HG03108 (cell line): ENCODE measurements around the gene LRRFIP1.
"Not testable (repeated sequence)": the region's sequence is repeated elsewhere in the genome, so short reads cannot be mapped to it uniquely, and the experiment has no call there.

Experiments used
- ATAC-seq: cut with Tn5 transposase; IDR thresholded peaks from one replicate; pipeline ENCODE4 v1.9.1; 2021; ENCODE audit warnings: moderate library complexity; ENCODE audit not compliant: unreplicated experiment

Gene LRRFIP1

DNA sequence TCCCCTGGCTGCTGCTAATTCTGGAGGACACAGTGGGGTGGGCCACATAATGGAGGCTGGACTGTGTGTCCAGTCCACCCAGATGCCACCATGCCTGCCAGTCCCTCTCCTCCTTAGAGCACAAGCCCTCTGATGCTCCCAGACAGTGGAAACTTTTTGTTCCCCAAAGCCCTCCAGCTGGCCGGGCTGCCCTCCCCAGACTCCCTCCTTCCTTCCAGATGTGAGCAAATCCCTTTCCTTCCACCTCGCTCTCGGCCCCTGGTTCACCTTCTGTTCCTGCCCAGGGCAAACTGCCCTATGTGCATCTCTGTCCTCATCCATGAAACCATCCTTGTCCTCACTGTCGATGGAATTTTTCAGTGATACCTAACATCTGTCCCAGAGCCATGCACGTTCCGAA is 33.9 kb downstream of the LRRFIP1 start:
- no peak for ATAC-seq

DNA sequence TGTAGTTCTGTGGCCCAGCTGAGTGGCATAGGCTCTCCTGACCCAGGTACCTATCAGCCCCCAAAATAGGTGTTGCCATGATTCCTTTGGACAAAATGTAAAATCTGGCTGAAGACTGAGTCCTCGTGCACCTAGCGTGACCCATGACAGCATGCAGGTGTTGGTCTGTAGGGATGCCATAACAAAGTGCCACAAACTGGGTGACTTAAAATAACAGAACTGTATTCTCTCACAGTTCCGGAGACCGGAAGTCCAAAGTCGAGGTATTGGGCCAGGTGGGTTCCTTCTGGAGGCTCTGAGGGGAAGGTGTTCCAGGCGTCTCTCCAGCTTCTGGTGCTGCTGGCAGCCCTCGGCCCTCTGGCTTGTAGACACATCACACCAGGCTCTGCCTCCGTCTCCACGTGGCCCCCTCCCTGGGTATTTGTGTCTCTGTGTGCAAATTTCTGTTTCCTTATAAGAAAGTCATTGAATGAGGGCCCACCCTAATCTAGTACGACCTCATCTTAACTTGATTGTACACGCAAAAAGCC is 34.5 kb downstream of the LRRFIP1 start:
- ATAC-seq, result no peak

DNA sequence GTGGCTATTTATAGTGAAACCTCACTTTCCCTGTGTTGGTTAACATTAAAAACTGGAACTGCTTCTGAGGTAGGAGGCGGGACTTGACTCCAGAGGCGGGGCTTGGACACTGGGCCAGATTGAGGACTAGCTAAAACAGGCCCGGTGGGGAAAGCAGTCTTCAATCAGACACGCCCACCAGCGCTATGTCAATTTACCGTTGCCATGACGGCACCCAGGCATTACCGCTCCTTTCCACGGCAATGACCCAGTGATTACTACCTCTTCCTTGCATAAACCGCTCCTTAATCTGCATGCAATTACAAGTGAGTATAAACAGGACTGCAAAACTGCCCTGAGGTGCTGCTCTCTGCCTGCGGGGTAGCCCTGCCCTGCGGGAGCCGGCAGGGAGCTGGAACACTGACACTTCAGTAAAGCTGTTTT is 35.3 kb downstream of the LRRFIP1 start:
- no peak for ATAC-seq

DNA sequence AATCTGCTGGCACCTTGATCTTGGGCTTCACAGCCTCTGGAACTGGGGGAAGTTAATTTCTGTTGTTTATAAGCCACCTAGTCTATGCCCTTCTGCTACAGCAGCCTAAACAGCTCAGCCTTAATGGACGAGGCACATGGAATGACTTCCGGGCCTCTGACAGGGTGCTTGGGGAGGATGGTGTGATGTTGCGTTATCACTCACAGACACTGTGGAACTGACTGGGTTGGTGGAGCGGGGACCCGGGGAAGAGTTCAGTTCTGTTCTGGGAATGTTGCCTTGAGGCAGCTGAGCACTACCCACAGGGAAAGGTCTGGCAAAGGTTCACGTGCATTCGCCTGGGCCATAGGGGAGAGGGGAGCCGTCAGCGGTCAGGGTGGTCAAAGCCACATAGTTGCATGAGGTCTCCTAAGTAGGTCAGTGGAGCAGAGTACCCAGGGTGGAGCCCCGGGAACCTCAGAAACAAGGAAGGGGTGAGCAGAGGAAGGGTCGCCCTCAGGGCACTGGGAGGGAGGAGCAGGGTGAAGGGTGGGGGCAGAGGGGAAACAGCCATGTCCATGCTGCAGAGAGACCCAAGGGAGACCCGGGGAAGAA is 36.2 kb downstream of the LRRFIP1 start:
- ATAC-seq, result no peak

DNA sequence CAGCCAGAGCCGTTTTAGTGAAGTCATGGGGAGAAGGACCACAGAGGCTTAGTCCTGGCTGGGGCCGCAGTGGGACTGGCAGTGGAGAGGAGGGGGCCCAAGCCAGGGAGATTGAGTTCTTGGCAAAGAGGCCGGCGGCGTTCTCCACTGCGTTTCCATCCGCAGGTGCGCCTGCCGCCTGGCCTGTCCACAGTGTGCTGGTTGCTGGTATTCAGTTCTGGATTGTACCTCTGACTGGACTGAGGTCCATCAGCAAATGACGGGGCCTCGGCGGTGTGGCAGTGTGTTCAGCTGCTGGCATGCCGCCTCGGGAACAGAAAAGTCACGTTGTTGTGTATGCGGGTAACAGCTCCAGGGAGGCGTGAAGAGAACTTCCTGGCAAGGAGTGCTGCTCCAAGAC is 36.8 kb downstream of the LRRFIP1 start:
- ATAC-seq, result no peak

DNA sequence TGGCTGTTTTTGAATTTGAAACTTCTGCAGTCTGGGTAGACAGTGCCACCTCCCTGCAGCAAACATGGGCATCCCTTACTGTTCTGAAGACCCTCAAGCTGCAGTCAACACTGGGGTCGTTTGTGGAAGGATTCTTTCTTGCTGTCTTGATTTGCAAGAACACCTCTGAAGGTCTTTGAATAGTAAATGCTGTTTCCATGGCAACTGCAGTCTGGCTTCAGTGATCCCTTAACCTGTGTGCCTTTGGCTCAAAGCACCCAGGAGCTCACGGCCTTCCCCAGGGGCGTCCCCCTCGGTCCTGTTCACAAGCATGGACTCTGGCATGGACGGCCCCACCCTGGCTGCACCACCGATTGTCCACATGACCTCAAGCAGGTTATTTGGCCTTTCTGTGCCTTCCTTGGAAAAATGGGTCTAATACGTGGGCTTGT is 38.3 kb downstream of the LRRFIP1 start:
- ATAC-seq, result no peak

DNA sequence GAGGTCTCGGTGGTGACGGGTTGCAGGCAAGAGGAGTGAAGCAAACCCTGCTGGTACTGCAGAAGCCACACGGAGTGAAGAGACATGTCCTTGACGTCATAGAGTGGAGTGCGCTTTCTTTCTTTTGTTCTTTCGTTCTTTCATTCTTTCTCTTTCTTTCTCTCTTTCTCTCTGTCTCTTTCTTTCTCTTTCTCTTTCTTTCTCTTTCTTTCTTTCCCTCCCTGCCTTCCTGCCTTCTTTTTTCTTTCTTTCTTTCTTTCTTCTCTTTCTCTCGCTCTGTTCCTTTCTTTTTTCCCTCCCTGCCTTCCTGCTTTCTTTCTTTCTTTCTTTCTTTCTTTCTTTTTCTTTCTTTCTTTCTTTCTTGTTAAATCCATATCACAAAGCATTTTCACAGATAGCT is 39.2 kb downstream of the LRRFIP1 start:
- ATAC-seq, result no peak

DNA sequence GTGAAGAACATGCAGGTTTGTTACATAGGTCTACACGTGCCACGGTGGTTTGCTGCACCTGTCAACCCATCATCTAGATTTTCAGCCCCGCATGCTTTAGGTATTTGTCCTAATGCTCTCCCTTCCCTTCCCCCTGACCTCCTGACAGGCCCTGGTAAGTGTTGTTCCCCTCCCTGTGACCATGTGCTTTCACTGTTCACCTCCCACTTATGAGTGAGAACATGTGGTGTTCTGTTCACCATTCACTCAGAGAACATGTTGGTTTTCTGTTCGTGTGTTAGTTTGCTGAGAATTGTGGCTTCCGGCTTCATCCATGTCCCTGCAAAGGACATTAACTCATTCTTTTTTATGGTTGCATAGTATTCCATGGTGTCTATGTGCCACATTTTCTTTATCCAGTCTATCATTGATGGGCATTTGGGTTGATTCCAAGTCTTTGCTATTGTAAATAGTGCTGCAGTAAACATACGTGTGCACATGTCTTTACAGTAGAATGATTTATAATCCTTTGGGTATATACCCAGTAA is 39.7 kb downstream of the LRRFIP1 start:
- ATAC-seq, result not testable (repeated sequence)

DNA sequence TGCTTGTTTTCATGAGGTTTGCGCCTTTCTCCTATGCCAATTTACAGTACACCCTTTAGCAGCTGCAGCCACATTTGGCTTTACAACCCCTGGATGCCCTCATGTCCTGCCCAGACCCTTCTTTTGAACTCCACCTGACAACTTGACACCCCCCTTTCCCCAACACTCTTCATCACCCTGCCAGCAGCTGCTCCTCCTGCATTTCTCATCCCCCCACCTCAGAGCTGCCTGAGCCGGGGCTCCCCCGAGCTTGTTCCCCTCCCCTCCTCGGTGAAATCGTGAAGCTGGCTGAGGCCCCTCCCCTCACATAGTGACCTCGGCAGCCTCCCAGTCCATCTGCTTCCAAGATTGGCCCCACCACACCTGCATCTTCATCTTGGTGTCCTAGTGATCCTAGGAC is 40.5 kb downstream of the LRRFIP1 start:
- ATAC-seq, result no peak

DNA sequence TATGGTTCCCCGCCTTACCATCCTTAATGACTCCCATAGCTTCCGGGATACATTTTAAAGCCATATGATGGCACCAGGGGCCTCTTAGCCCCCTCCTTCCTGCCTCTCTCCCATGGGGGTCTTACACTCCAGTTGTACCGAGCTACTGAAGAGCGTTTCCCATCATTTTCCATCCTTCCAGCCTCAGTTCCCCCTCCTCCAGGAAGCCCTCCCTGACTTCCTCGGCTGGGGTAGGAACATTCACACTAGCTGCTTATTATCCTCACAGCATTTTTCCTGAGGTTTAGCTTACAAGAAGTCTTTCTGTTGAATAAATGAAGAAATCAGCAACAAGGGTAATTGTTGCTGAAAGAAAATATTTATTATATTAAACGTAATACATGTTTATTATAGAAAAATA is 41.1 kb downstream of the LRRFIP1 start:
- no peak for ATAC-seq

DNA sequence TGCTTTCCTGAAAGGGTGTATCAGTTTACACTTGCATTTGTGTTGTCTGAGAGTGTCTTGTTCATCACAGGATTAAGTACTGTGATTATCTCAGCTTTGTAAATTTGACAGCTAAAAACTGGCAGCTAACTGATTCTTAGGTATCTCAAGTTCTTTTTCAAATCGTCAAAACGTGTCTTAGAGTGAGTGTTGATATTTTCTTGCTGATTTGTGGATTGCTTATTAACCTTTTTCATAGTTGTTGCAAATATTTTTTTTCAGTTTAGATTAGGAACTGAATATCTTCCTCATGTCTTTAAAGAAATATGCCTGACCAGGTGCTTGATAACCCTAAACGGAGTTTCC is 41.9 kb downstream of the LRRFIP1 start:
- ATAC-seq, result no peak

DNA sequence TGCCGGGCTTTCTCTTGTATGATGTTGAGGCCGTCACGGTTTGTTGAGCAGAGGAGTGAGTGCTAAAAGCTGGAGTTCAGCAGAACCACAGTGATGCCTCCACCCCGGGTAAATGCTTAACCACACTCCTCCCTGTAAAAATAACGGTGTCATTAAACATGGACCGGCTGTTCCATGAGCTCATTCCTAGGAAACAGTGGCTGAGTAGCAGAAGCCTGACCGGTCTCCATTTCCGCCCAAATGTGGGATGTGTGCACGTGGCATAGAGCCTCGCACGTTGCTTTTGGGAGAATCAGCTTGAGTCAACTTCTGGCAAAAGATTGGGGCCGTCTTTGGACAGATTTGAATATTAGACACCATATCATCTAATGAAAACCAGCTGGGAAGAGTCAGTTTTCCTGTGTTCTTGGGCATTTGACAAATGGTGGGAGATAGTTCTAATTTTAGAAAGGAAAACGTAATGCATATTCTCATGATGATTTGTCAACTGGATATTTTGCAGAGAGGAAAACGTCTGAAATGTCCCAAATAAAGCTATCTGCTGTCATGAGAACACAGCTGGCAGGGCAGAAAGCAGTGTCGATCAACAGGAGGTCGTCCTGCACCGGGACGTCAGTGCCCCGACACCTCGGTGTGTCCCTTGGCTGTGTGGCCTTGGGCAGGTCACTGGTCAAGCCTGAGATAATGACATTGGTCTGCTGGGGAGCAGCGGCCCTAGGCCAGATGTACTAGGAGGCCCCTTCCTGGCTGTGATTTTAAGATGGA is 42.4 kb downstream of the LRRFIP1 start:
- ATAC-seq, result peak; percentile 62

DNA sequence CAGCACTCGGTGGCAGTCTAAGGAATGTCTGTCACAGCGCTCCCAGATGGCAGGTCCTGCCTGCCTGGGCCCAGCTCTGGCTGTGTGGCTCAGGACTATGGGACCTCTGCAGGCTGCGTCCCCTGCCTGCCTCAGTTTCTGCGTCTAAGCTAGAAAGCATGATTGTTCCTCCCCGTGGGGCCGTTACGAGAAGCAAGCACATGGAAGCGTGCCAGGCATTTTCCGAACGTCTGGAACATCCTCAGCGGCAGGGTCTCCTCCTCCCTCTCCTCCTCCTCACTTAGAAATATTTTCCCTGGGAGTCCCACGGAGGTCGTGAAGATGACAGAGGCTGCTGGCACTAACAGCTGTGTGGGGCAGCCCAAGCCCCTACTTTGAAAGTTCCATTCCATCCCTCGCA is 43.3 kb downstream of the LRRFIP1 start:
- no peak for ATAC-seq

DNA sequence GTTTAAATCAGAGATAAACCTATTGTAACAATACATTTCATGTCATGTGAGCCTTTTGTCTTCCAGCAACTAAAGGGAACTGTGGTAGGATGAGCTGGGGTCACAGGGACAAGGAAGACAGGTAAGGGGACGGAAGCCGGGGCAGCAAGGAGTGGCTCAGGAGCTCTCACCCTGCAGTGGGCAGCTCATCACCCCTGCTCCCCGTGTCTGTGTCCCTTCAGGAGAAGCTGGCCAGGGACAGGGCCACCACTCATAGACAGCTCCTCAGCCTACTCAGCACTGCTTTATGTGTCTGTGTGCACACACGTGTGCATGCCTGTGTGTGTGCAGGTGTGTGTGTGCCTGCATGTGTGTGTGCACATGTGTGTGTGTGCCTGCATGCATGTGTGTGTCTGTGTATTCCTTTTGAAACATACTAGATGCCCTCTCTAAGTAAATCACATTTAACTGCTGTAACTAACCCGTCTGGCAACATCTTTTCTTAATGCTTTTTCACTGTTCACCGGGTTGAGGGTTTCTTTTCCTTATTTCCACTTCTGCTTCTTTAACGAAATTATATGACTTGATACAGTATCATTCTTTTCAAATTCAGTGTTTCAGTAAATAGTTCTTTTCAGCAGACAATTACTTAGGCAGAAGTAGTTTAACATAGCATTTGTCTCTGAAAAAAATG is 44.2 kb downstream of the LRRFIP1 start:
- ATAC-seq, result no peak

DNA sequence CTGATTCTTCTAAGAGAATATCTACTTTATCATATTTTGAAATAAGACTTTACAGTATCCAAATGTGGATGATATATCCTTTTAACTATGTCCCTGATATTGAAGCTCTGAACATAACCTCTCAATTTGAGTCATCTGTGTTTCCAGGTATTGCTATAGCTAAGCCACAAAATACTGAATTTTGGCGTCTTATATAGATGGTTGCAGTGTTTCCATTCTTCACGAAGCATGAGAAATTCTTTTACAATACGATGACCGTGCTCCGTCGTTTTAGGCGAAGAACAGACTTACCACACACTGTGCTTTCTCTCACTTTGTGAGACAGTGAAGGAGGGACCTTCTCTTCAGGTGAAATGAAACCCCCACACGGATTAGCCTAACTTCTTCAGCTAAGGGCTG is 45.3 kb downstream of the LRRFIP1 start:
- no peak for ATAC-seq

DNA sequence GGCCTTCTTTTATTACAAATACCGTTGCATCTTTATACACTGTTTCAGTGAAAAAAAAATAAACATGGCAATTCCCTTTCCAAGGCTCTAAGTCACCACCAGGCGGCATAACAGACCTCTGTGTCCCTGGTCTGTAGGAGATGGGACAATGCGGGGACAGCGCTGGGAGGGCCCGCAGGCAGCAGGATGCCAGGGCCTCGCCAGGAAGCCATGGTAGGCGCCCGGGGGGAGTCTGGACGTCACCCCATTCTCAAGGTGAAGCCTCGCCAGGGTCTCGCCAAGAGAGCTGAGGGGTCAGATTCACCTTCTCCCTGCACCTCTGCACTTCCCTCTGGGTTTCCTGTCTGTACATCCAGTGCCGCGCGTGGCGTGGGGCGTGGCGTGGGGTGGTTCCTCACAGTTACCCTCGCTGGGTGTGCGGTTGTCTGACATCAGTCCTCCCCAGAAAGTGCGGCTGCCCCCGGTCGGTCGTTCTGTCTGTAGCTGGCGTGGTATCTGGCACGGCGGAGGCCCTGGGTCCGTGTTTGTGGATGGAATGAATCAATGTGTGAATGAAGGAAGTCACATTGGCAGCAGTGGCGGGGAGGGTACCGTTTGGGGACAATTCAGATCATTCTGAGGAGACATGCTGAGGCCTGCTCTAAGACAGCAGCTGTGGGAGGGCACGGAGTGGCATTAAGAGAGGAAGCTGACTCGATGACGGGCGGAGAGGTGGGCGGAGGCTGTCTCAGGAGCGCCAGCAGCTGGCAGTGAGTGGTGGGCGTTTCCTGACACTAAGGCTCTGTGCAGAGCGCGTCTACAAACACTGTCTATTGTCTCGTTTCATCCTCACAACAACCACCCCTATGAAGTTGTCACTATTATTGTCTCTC is 46.0 kb downstream of the LRRFIP1 start:
- ATAC-seq, result peak; percentile 21

DNA sequence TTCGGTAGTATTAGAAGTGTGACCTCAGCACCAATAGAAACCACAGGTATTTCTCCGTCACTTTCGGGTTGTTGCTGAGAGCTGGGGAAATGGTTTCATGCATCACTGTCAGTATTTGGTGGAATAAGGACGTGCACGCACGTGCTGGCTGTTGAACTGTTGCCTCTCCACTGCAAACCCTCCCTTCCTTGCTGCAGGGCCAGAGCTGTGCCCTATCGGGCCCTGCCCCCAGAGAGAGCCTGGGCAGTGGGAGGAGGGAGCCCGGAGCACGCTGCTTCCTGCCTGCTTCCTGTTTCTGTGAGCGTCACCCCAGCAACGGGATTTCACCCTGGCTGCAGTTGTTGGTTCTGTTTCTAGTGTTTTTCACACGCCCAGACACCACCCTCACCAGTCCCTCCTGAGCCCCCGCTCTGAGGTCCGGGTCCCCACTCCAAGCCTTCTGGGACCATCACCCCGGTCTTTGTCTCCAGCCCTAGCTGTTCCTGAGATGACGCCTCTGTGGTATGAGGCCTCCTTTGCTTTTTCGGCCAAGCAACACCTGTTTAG is 47.4 kb downstream of the LRRFIP1 start:
- ATAC-seq, result peak; percentile 81

DNA sequence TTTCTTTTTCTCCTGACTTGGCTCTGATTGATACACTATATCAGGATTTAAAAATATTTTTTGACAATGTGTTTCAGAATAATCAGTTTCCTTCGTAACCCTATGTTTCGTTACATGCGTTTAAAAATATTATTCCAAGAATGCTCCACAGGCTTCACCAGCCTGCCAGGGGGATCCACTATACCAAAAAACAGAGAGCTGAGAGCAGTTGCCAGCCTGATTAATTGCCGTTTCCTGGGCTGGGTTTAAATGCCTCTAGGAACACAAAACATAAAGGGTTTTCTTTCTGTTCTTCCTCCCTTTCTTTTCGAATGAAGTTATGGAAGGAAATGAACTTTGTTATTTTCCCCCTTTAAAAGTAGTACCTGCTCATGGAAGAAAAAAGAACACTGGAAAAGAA is 47.9 kb downstream of the LRRFIP1 start:
- ATAC-seq, result no peak

DNA sequence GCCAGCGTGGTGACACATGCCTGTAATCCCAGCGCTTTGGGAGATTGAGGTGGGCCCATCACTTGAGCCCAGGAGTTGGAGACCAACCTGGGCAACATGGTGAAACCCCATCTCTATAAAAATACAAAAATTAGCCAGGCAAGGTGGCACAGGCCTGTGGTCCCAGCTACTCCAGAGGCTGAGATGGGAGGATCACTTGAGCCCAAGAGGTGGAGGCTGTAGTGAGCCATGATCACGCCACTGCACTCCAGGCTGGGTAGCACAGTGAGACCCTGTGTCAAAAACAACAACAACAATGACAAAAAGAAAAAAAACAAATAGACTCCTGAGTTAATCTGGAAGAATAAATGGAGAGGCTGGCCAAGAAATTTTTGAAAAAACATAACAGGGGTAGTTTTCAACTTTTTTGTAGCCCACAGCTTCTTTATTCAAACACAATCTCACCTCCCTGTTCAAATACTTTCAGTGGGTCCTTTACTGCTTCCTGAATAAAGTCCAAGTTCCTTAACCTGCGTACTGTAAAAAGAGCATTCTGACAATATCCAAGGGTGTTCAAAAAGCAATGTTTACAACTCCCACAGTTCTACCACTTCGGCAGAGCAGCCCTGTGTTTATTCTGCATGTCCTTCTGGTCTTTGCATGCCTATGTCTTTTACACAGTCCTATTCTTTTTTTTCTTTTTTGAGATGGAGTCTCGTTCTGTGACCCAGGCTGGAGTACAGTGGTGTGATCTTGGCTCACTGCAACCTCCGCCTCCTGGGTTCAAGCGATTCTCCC is 53.5 kb downstream of the LRRFIP1 start:
- ATAC-seq, result no peak

DNA sequence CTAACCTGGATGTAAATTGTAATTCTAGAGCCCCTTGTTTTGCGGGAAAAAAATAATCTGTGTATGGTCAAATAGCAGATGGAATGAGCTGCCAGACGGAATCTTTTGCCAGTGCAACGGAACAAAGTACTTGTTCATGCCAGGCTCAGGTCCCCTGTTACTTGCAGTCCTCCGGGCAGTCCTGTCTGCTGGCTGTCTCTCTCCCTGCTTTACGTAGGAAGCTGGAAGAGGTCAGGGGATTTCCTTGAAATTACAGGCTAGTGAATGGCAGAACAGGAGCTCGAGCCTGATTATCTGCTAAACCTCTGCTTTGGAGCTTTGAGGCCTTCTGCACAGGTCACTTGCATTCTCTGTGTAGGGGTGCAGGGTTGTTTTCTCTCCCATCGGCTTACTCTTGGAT is 54.8 kb downstream of the LRRFIP1 start:
- no peak for ATAC-seq
